ENCODE measurements around the gene LY6G6F.
"Not testable (repeated sequence)": the region's sequence is repeated elsewhere in the genome, so short reads cannot be mapped to it uniquely, and the experiment has no call there.

The LY6G6F gene

GRCh38 chr6:31693535-31693934 lies 13.1 kb upstream of the LY6G6F start:
- H3K9me3 ChIP-seq (ENCODE audit: low read length) = no peaks in the 10 kb centered on the region
- no peaks in the 10 kb centered on the region for H3K4me1 ChIP-seq (ENCODE audit: insufficient read depth, low read length)
- H3K36me3 ChIP-seq (ENCODE audit: insufficient read depth, low read length) = peaks cover 74% of the 10 kb centered on the region
- no peaks in the 10 kb centered on the region for H3K27me3 ChIP-seq (ENCODE audit: control insufficient read depth in 1 of 2, insufficient read depth in 2 of 2, low read length in 2 of 2)
- no peak overlapping the region for H3K9ac ChIP-seq (ENCODE audit: low read length)
- H3K27ac ChIP-seq (ENCODE audit: low read depth, low read length) = no peak overlapping the region
- no peak overlapping the region for H3K4me3 ChIP-seq (ENCODE audit: low read depth in 1 of 2, low read length in 2 of 2)

DNA sequence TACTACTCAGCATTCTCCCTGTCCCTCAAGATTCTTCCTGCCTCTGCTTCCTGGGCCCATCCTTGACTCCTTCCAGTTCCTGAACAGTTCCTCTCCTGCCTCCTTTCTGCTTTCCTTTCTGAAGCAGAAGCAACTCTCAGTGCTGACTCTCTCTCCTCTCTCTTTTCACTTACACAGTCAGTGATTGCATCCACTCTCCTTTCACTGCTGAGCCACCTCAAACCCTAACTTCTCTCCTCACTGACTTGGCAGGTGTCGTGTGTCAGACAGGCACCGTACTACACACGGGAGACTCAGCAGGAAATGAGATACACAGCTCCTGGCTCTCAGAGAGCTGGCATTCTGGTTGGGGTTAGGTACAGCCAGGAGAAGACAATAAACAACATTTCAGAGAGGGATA lies 9.1 kb upstream of the LY6G6F start:
- Histone ChIP-seq H3K9me3 (ENCODE audit: low read length) (no peaks in the 10 kb centered on the region), H3K4me3 (ENCODE audit: low read depth in 1 of 2, low read length in 2 of 2) (no peak overlapping the region), H3K27me3 (ENCODE audit: control insufficient read depth in 1 of 2, insufficient read depth in 2 of 2, low read length in 2 of 2) (no peaks in the 10 kb centered on the region), H3K27ac (ENCODE audit: low read depth, low read length) (no peak overlapping the region), H3K4me1 (ENCODE audit: insufficient read depth, low read length) (peaks cover 18% of the 10 kb centered on the region), H3K9ac (ENCODE audit: low read length) (no peak overlapping the region), H3K36me3 (ENCODE audit: insufficient read depth, low read length) (peaks cover 40% of the 10 kb centered on the region)

DNA sequence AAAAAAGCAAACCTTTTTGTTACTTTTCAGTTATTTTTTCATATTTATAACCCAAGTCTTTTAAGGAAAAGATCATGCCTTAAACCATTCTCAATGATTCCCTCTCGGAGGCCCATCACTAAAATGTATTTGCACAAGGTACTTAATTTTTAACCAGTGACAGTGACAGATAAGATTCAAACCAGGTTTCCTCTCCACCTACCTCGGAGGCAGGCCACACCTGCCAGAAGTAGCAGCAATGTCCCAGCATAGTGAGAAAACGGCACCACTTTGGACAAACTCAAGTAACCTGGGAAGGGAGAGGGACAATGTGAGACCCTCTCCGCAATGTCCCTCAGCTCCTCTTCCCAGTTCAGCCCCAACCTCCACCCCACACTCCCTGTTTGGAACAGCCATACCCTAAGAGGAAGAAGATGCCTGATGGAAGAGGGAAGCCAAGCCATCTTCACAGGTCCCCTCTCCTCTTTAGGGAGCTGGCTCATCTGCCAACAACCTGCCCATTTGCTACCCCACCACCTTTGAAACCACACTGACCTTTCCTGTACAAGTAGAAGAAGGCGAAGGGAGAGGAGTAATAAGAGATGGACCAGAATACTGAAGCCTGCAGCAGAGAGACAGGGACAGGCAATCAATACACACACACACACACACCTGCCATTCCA lies 5.8 kb upstream of the LY6G6F start:
- no peaks in the 10 kb centered on the region for H3K9me3 ChIP-seq (ENCODE audit: low read length)
- no peaks in the 10 kb centered on the region for H3K27me3 ChIP-seq (ENCODE audit: control insufficient read depth in 1 of 2, insufficient read depth in 2 of 2, low read length in 2 of 2)
- H3K4me3 ChIP-seq (ENCODE audit: low read depth in 1 of 2, low read length in 2 of 2) = peak overlapping the region in 1 of 2 donors; percentile 97
- H3K36me3 ChIP-seq (ENCODE audit: insufficient read depth, low read length) = peaks cover 11% of the 10 kb centered on the region
- peaks cover 24% of the 10 kb centered on the region for H3K4me1 ChIP-seq (ENCODE audit: insufficient read depth, low read length)
- no peak overlapping the region for H3K27ac ChIP-seq (ENCODE audit: low read depth, low read length)
- peak overlapping the region; percentile 99 for H3K9ac ChIP-seq (ENCODE audit: low read length)

GRCh38 chr6:31701666-31702404 lies 4.8 kb upstream of the LY6G6F start:
- H3K27me3 ChIP-seq (ENCODE audit: control insufficient read depth in 1 of 2, insufficient read depth in 2 of 2, low read length in 2 of 2) = no peaks in the 10 kb centered on the region
- H3K9ac ChIP-seq (ENCODE audit: low read length) = peak overlapping the region; percentile 99

DNA sequence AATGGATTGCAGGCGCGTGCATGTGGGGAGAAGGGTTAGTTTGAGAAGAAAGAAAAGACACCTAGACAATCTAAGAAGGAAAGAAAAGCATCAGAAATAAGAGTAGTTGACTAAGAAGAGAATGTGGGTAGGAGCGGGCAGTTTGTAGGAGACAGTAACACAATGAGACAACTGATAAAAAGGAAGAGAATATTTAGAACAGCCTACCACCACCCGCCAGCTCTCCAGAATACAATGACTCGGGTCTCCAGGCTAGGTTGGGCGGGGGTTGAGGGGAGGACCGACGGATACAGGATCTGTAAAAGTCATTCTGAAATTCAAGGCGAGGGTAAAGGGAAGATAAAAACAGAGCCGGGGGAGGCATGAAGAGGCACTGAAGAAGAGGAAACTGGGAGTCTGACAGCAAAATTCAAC lies 4.3 kb upstream of the LY6G6F start:
- Histone ChIP-seq H3K9ac (ENCODE audit: low read length) (peak overlapping the region; percentile 99), H3K4me1 (ENCODE audit: insufficient read depth, low read length) (peaks cover 24% of the 10 kb centered on the region), H3K4me3 (ENCODE audit: low read depth in 1 of 2, low read length in 2 of 2) (peak overlapping the region; percentile 66 to 97)

More at GRCh38 chr6:31701666-31702404, 4.8 kb upstream of the LY6G6F start:
- Histone ChIP-seq H3K4me3 (ENCODE audit: low read depth in 1 of 2, low read length in 2 of 2) (peak overlapping the region; percentile 66 to 97), H3K9me3 (ENCODE audit: low read length) (no peaks in the 10 kb centered on the region), H3K4me1 (ENCODE audit: insufficient read depth, low read length) (peaks cover 24% of the 10 kb centered on the region), H3K27ac (ENCODE audit: low read depth, low read length) (peak overlapping the region; percentile 95), H3K36me3 (ENCODE audit: insufficient read depth, low read length) (peaks cover 2% of the 10 kb centered on the region)

DNA sequence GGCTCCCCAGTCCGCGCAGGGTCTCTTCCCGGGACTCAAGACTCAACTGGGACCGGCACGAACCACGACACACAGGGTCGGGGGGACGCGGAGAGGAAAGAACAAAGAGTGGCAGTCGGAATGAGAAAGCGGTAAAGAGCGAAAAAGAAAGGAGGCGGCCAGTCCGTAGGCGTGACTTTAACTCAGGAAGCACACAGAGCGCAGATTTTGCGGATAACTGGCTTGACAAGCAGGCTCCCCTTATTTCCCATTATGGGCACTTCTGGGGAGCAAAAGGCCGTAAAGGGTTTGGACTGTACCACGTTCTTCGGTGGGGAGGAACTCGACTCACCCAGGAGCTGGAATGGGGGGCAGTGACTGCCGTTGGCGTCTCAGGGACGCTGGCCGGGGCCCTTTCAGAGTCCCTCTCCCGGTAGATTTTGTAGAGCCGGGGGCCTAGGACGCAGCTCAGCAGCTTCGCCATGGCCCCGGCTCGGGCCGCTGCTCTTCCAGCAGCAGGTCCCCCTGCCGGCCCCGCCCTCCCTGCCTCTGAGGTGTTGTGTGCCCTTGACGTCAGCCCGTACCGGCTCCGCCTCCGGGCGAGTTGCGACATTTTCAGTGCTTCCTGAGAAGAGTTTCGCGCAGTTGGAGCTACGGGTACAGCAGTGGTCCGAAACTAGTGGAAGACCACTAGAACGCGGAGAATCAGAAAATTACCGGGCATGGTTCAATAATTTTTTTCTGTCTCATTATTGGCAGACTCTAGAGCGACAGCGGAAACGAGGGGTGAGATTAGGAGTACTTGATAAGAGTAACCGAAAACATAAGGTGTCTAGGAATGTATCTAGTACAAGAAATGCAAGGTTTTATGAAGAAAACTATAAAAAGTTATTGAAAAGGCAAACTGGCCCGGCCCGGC lies 3.6 kb upstream of the LY6G6F start, which contains the start of gene ABHD16A:
Gene ABHD16A, minus strand, starts transcription at position 506 of the 898 bp plus-strand sequence. Its CDS starts 43 bp downstream, at position 463.
- Histone ChIP-seq H3K27me3 (ENCODE audit: control insufficient read depth in 1 of 2, insufficient read depth in 2 of 2, low read length in 2 of 2) (no peaks in the 10 kb centered on the region), H3K36me3 (ENCODE audit: insufficient read depth, low read length) (no peaks in the 10 kb centered on the region), H3K9me3 (ENCODE audit: low read length) (no peaks in the 10 kb centered on the region), H3K27ac (ENCODE audit: low read depth, low read length) (peak within 1 kb of the TSS; percentile 95), H3K4me1 (ENCODE audit: insufficient read depth, low read length) (peaks cover 24% of the 10 kb centered on the region), H3K9ac (ENCODE audit: low read length) (peak within 1 kb of the TSS; percentile 99), H3K4me3 (ENCODE audit: low read depth in 1 of 2, low read length in 2 of 2) (peak within 1 kb of the TSS; percentile 66 to 97)

More for the DNA sequence above, 4.3 kb upstream of the LY6G6F start:
- no peaks in the 10 kb centered on the region for H3K9me3 ChIP-seq (ENCODE audit: low read length)
- peak overlapping the region; percentile 95 for H3K27ac ChIP-seq (ENCODE audit: low read depth, low read length)
- H3K27me3 ChIP-seq (ENCODE audit: control insufficient read depth in 1 of 2, insufficient read depth in 2 of 2, low read length in 2 of 2) = no peaks in the 10 kb centered on the region
- H3K36me3 ChIP-seq (ENCODE audit: insufficient read depth, low read length) = no peaks in the 10 kb centered on the region

- Histone ChIP-seq H3K4me1 (ENCODE audit: insufficient read depth, low read length) (peaks cover 20% of the 10 kb centered on the region), H3K9me3 (ENCODE audit: low read length) (no peaks in the 10 kb centered on the region), H3K36me3 (ENCODE audit: insufficient read depth, low read length) (no peaks in the 10 kb centered on the region), H3K9ac (ENCODE audit: low read length) (no peak overlapping the region), H3K27me3 (ENCODE audit: control insufficient read depth in 1 of 2, insufficient read depth in 2 of 2, low read length in 2 of 2) (no peaks in the 10 kb centered on the region), H3K4me3 (ENCODE audit: low read depth in 1 of 2, low read length in 2 of 2) (no peak overlapping the region), H3K27ac (ENCODE audit: low read depth, low read length) (no peak overlapping the region)
These were observed 735 bp upstream of the LY6G6F start for GRCh38 chr6:31705931-31706330.

- Histone ChIP-seq H3K4me1 (ENCODE audit: insufficient read depth, low read length) (peaks cover 6% of the 10 kb centered on the region), H3K9ac (ENCODE audit: low read length) (no peak overlapping the region), H3K27me3 (ENCODE audit: control insufficient read depth in 1 of 2, insufficient read depth in 2 of 2, low read length in 2 of 2) (no peaks in the 10 kb centered on the region), H3K4me3 (ENCODE audit: low read depth in 1 of 2, low read length in 2 of 2) (no peak overlapping the region), H3K9me3 (ENCODE audit: low read length) (no peaks in the 10 kb centered on the region), H3K36me3 (ENCODE audit: insufficient read depth, low read length) (no peaks in the 10 kb centered on the region), H3K27ac (ENCODE audit: low read depth, low read length) (no peak overlapping the region)
These were observed 1.0 kb downstream of the LY6G6F start for GRCh38 chr6:31707701-31708100.

GRCh38 chr6:31708224-31708623 lies 1.6 kb downstream of the LY6G6F start:
- Histone ChIP-seq H3K4me3 (ENCODE audit: low read depth in 1 of 2, low read length in 2 of 2) (no peak overlapping the region), H3K9me3 (ENCODE audit: low read length) (no peaks in the 10 kb centered on the region), H3K36me3 (ENCODE audit: insufficient read depth, low read length) (no peaks in the 10 kb centered on the region), H3K27ac (ENCODE audit: low read depth, low read length) (no peak overlapping the region), H3K27me3 (ENCODE audit: control insufficient read depth in 1 of 2, insufficient read depth in 2 of 2, low read length in 2 of 2) (no peaks in the 10 kb centered on the region), H3K4me1 (ENCODE audit: insufficient read depth, low read length) (peaks cover 6% of the 10 kb centered on the region), H3K9ac (ENCODE audit: low read length) (no peak overlapping the region)

- not testable (repeated sequence) for H3K4me1 ChIP-seq (ENCODE audit: insufficient read depth, low read length); H3K9ac ChIP-seq (ENCODE audit: low read length); H3K27me3 ChIP-seq (ENCODE audit: control insufficient read depth in 1 of 2, insufficient read depth in 2 of 2, low read length in 2 of 2); H3K36me3 ChIP-seq (ENCODE audit: insufficient read depth, low read length); H3K27ac ChIP-seq (ENCODE audit: low read depth, low read length); H3K4me3 ChIP-seq (ENCODE audit: low read depth in 1 of 2, low read length in 2 of 2); H3K9me3 ChIP-seq (ENCODE audit: low read length)
These were observed 2.5 kb downstream of the LY6G6F start for GRCh38 chr6:31709157-31709556.

All from muscle layer of colon (tissue), 2 donors.